Panc1 (cell line): ENCODE data around the gene IMP4.

Experiments used
- CTCF ChIP-seq: fragments of 450-650 bp; IDR thresholded peaks from 2 replicates; pipeline ENCODE4 v1.5.1; 2017; ENCODE audit warnings: mild to moderate bottlenecking
- POLR2AphosphoS5 ChIP-seq: IDR thresholded peaks from 2 replicates; pipeline ENCODE4 v1.6.1; 2012; ENCODE audit warnings: mild to moderate bottlenecking, low read depth, low read length, moderate library complexity
- REST ChIP-seq, 2 experiments: IDR thresholded peaks; 2 replicates each; pipeline ENCODE4 v1.6.1; 2011 to 2012; ENCODE audit warnings: low read depth in 2 of 2, control low read depth in 1 of 2, low read length in 1 of 2, mild to moderate bottlenecking in 1 of 2, moderate library complexity in 1 of 2; ENCODE audit not compliant: insufficient read depth in 1 of 2

- no peak for TF ChIP-seq REST (IDR thresholded peaks at IDR 0.05; ENCODE audit: insufficient read depth in 1 of 2, low read depth in 2 of 2, low read length in 1 of 2)
- no peak for TF ChIP-seq CTCF
- no peak for TF ChIP-seq POLR2AphosphoS5
Observed at GRCh38 chr2:130365075-130365474, 22.4 kb downstream of the IMP4 start.
